IgD-negative memory B cell (primary cell): ENCODE data around the gene TRPM7. TPM values are rescaled to one million over a fixed set of nuclear protein-coding genes. Genes with fewer than 3 reads are reported as not detected.
A peak's percentile ranks its signal among the peaks of the same experiment; 100 is the strongest.
"Not testable (repeated sequence)": the region's sequence is repeated elsewhere in the genome, so short reads cannot be mapped to it uniquely, and the experiment has no call there.

Experiments
- H3K27ac Mint-ChIP-seq, 3 donors: one replicate each; pipeline ENCODE4 v1.8.0; 2020 to 2022; ENCODE audit warnings: mild to moderate bottlenecking in 3 of 3, mixed read lengths in 3 of 3, moderate library complexity in 1 of 3
- H3K27me3 Mint-ChIP-seq: one replicate; pipeline ENCODE4 v1.8.0; 2021; ENCODE audit warnings: mixed read lengths
- H3K36me3 Mint-ChIP-seq: one replicate; pipeline ENCODE4 v1.8.0; 2020; ENCODE audit warnings: mild to moderate bottlenecking, mixed read lengths
- H3K4me1 Mint-ChIP-seq, 3 donors: one replicate each; pipeline ENCODE4 v1.8.0; 2020 to 2022; ENCODE audit warnings: mixed read lengths in 3 of 3, mild to moderate bottlenecking in 1 of 3
- H3K4me3 Mint-ChIP-seq, 4 donors: one replicate each; pipeline ENCODE4 v1.8.0; 2020 to 2022; ENCODE audit warnings: mild to moderate bottlenecking in 4 of 4, mixed read lengths in 4 of 4, moderate library complexity in 3 of 4
- H3K9me3 Mint-ChIP-seq, 3 donors: one replicate each; pipeline ENCODE4 v1.8.0; 2020 to 2021; ENCODE audit warnings: mixed read lengths in 3 of 3, mild to moderate bottlenecking in 1 of 3
- polyA plus RNA-seq: library from polyadenylated mRNA; unstranded; fragments of 300-500 nt; fragmentation: Illumina TruSeq; gene quantifications from one replicate; pipeline ENCODE4 v1.2.3, GENCODE V29; 2021

The TRPM7 gene
- 13.8 TPM for polyA plus RNA-seq

GRCh38 chr15:50686469-50687301 is at the start of gene TRPM7:
Gene TRPM7 (minus strand): TSS chr15:50686797. CDS start chr15:50686533, 264 bp downstream.
- Mint-ChIP-seq H3K4me3 (peak within 1 kb of the TSS; percentile 98 to 100 (median 99)), H3K36me3 (peaks cover 9% of the 10 kb centered on the region), H3K9me3 (no peaks in the 10 kb centered on the region), H3K27ac (peak within 1 kb of the TSS; percentile 96 to 100 (median 99)), H3K27me3 (no peaks in the 10 kb centered on the region), H3K4me1 (peaks cover 25 to 42% (median 38%) of the 10 kb centered on the region in 3 donors)

GRCh38 chr15:50735156-50735555 is 48.6 kb upstream of the TRPM7 start:
- Mint-ChIP-seq H3K36me3 (peaks cover 17% of the 10 kb centered on the region), H3K4me1 (peaks cover 0 to 4% (median 0%) of the 10 kb centered on the region in 3 donors)

GRCh38 chr15:50726315-50726714 is 39.7 kb upstream of the TRPM7 start:
- Mint-ChIP-seq H3K27me3 (no peaks in the 10 kb centered on the region), H3K4me1 (no peaks in the 10 kb centered on the region), H3K4me3 (no peak overlapping the region), H3K9me3 (no peaks in the 10 kb centered on the region), H3K27ac (no peak overlapping the region), H3K36me3 (peaks cover 6% of the 10 kb centered on the region)

More at GRCh38 chr15:50735156-50735555, 48.6 kb upstream of the TRPM7 start:
- H3K9me3 Mint-ChIP-seq, result no peaks in the 10 kb centered on the region
- H3K4me3 Mint-ChIP-seq, result no peak overlapping the region
- H3K27me3 Mint-ChIP-seq, result no peaks in the 10 kb centered on the region
- H3K27ac Mint-ChIP-seq, result no peak overlapping the region

GRCh38 chr15:50718700-50719125 is 32.1 kb upstream of the TRPM7 start:
- H3K27me3 Mint-ChIP-seq, result no peaks in the 10 kb centered on the region
- no peak overlapping the region for H3K4me3 Mint-ChIP-seq
- no peak overlapping the region for H3K27ac Mint-ChIP-seq
- peaks cover 6% of the 10 kb centered on the region for H3K36me3 Mint-ChIP-seq
- no peaks in the 10 kb centered on the region for H3K4me1 Mint-ChIP-seq
- H3K9me3 Mint-ChIP-seq, result no peaks in the 10 kb centered on the region

GRCh38 chr15:50712018-50712417 is 25.4 kb upstream of the TRPM7 start:
- no peak overlapping the region for H3K27ac Mint-ChIP-seq
- H3K4me3 Mint-ChIP-seq, result no peak overlapping the region
- H3K36me3 Mint-ChIP-seq, result peaks cover 4% of the 10 kb centered on the region
- no peaks in the 10 kb centered on the region for H3K27me3 Mint-ChIP-seq
- H3K9me3 Mint-ChIP-seq, result no peaks in the 10 kb centered on the region
- no peaks in the 10 kb centered on the region for H3K4me1 Mint-ChIP-seq

GRCh38 chr15:50710585-50710984 is 24.0 kb upstream of the TRPM7 start:
- H3K4me1 Mint-ChIP-seq, result no peaks in the 10 kb centered on the region
- no peaks in the 10 kb centered on the region for H3K27me3 Mint-ChIP-seq
- H3K36me3 Mint-ChIP-seq, result peaks cover 4% of the 10 kb centered on the region
- no peak overlapping the region for H3K4me3 Mint-ChIP-seq
- H3K27ac Mint-ChIP-seq, result no peak overlapping the region
- no peaks in the 10 kb centered on the region for H3K9me3 Mint-ChIP-seq

GRCh38 chr15:50707878-50708427 is 21.4 kb upstream of the TRPM7 start:
- no peaks in the 10 kb centered on the region for H3K4me1 Mint-ChIP-seq
- peaks cover 4% of the 10 kb centered on the region for H3K36me3 Mint-ChIP-seq
- H3K4me3 Mint-ChIP-seq, result no peak overlapping the region
- H3K27me3 Mint-ChIP-seq, result no peaks in the 10 kb centered on the region
- H3K27ac Mint-ChIP-seq, result no peak overlapping the region
- no peaks in the 10 kb centered on the region for H3K9me3 Mint-ChIP-seq

GRCh38 chr15:50702762-50703334 is 16.3 kb upstream of the TRPM7 start:
- Mint-ChIP-seq H3K36me3 (no peaks in the 10 kb centered on the region), H3K9me3 (no peaks in the 10 kb centered on the region)

GRCh38 chr15:50698101-50698500 is 11.5 kb upstream of the TRPM7 start:
- Mint-ChIP-seq H3K4me3 (no peak overlapping the region), H3K36me3 (no peaks in the 10 kb centered on the region), H3K27me3 (no peaks in the 10 kb centered on the region), H3K9me3 (no peaks in the 10 kb centered on the region), H3K27ac (no peak overlapping the region), H3K4me1 (peaks cover 0 to 5% (median 4%) of the 10 kb centered on the region in 3 donors)

More at GRCh38 chr15:50702762-50703334, 16.3 kb upstream of the TRPM7 start:
- Mint-ChIP-seq H3K4me3 (no peak overlapping the region), H3K4me1 (no peaks in the 10 kb centered on the region), H3K27ac (no peak overlapping the region), H3K27me3 (no peaks in the 10 kb centered on the region)

GRCh38 chr15:50697109-50697797 is 10.7 kb upstream of the TRPM7 start:
- no peaks in the 10 kb centered on the region for H3K27me3 Mint-ChIP-seq
- H3K36me3 Mint-ChIP-seq, result no peaks in the 10 kb centered on the region
- no peaks in the 10 kb centered on the region for H3K9me3 Mint-ChIP-seq
- H3K4me3 Mint-ChIP-seq, result no peak overlapping the region
- peaks cover 0 to 5% (median 4%) of the 10 kb centered on the region in 3 donors for H3K4me1 Mint-ChIP-seq
- H3K27ac Mint-ChIP-seq, result no peak overlapping the region

GRCh38 chr15:50694634-50695165 is 8.1 kb upstream of the TRPM7 start:
- peak overlapping the region in 1 of 3 donors; percentile 59 for H3K27ac Mint-ChIP-seq
- not testable (repeated sequence) for H3K4me3 Mint-ChIP-seq, H3K4me1 Mint-ChIP-seq, H3K27me3 Mint-ChIP-seq, H3K36me3 Mint-ChIP-seq, H3K9me3 Mint-ChIP-seq

- H3K4me1 Mint-ChIP-seq, result peaks cover 25 to 41% (median 37%) of the 10 kb centered on the region in 3 donors
- H3K27me3 Mint-ChIP-seq, result no peaks in the 10 kb centered on the region
- H3K36me3 Mint-ChIP-seq, result peaks cover 9% of the 10 kb centered on the region
- H3K27ac Mint-ChIP-seq, result peak overlapping the region; percentile 96 to 99 (median 96)
- H3K4me3 Mint-ChIP-seq, result peak overlapping the region; percentile 98 to 100 (median 99)
- no peaks in the 10 kb centered on the region for H3K9me3 Mint-ChIP-seq
Observed at GRCh38 chr15:50687302-50687902, 805 bp upstream of the TRPM7 start.

GRCh38 chr15:50685976-50686468 is 575 bp downstream of the TRPM7 start:
- Mint-ChIP-seq H3K36me3 (peaks cover 9% of the 10 kb centered on the region), H3K27ac (peak overlapping the region; percentile 96 to 100 (median 99)), H3K4me1 (peaks cover 29 to 49% (median 45%) of the 10 kb centered on the region in 3 donors), H3K27me3 (no peaks in the 10 kb centered on the region), H3K9me3 (no peaks in the 10 kb centered on the region), H3K4me3 (peak overlapping the region; percentile 98 to 100 (median 98))
